ENCODE results near the gene RNF123.

Gene RNF123

GRCh38 chr3:49719214-49719884, 30.0 kb downstream of the RNF123 start, which contains the start of gene AMIGO3:
Gene AMIGO3 (minus strand): TSS chr3:49719684. CDS start chr3:49719465, 219 bp downstream.
- DNase-seq (ENCODE audit: low spot score in 2 of 2) (peak; percentile 90 to 92), ATAC-seq (ENCODE audit: low read depth) (peak; percentile 64)
- H3K4me1 Mint-ChIP-seq: peaks cover 27% of the 10 kb centered on the region
- H3K4me3 Mint-ChIP-seq: peak within 1 kb of the TSS; percentile 90
- H3K9me3 Mint-ChIP-seq: no peaks in the 10 kb centered on the region
- H3K36me3 Mint-ChIP-seq: peaks cover 2% of the 10 kb centered on the region
- no peaks in the 10 kb centered on the region for H3K27me3 Mint-ChIP-seq
- peak within 1 kb of the TSS; percentile 90 for H3K27ac Mint-ChIP-seq

- no peak for DNase-seq (ENCODE audit: low spot score in 2 of 2)
Measured at GRCh38 chr3:49720855-49721595, 31.7 kb downstream of the RNF123 start.

GRCh38 chr3:49721596-49721895, 32.2 kb downstream of the RNF123 start:
- DNase-seq (ENCODE audit: low spot score in 2 of 2) (no peak), ATAC-seq (ENCODE audit: low read depth) (no peak)
- peaks cover 36% of the 10 kb centered on the region for H3K4me1 Mint-ChIP-seq
- no peaks in the 10 kb centered on the region for H3K27me3 Mint-ChIP-seq
- peaks cover 2% of the 10 kb centered on the region for H3K36me3 Mint-ChIP-seq
- peak overlapping the region; percentile 90 for H3K27ac Mint-ChIP-seq
- H3K4me3 Mint-ChIP-seq: no peak overlapping the region
- H3K9me3 Mint-ChIP-seq: no peaks in the 10 kb centered on the region

More at GRCh38 chr3:49720855-49721595, 31.7 kb downstream of the RNF123 start:
- H3K9me3 Mint-ChIP-seq: no peaks in the 10 kb centered on the region
- peak overlapping the region; percentile 90 for H3K27ac Mint-ChIP-seq
- H3K4me1 Mint-ChIP-seq: peaks cover 35% of the 10 kb centered on the region
- ATAC-seq (ENCODE audit: low read depth): no peak
- no peak overlapping the region for H3K4me3 Mint-ChIP-seq
- H3K36me3 Mint-ChIP-seq: peaks cover 2% of the 10 kb centered on the region
- H3K27me3 Mint-ChIP-seq: no peaks in the 10 kb centered on the region

- DNase-seq (ENCODE audit: low spot score in 2 of 2): no peak
- ATAC-seq (ENCODE audit: low read depth): no peak
- H3K4me3 Mint-ChIP-seq: peak overlapping the region; percentile 90
- peaks cover 2% of the 10 kb centered on the region for H3K36me3 Mint-ChIP-seq
- H3K9me3 Mint-ChIP-seq: no peaks in the 10 kb centered on the region
- H3K27me3 Mint-ChIP-seq: no peaks in the 10 kb centered on the region
- peaks cover 42% of the 10 kb centered on the region for H3K4me1 Mint-ChIP-seq
- H3K27ac Mint-ChIP-seq: peak overlapping the region; percentile 100
Measured at GRCh38 chr3:49721896-49722781, 32.8 kb downstream of the RNF123 start.

GRCh38 chr3:49722896-49723295, 33.5 kb downstream of the RNF123 start:
- DNase-seq (ENCODE audit: low spot score in 2 of 2) (no peak), ATAC-seq (ENCODE audit: low read depth) (no peak)
- Mint-ChIP-seq H3K27ac (peak overlapping the region; percentile 100), H3K36me3 (peaks cover 4% of the 10 kb centered on the region), H3K27me3 (no peaks in the 10 kb centered on the region), H3K4me3 (peak overlapping the region; percentile 90), H3K4me1 (peaks cover 47% of the 10 kb centered on the region), H3K9me3 (no peaks in the 10 kb centered on the region)

GRCh38 chr3:49723296-49723627, 33.9 kb downstream of the RNF123 start:
- ATAC-seq (ENCODE audit: low read depth) (peak; percentile 5), DNase-seq (ENCODE audit: low spot score in 2 of 2) (peak in 1 of 2 donors; percentile 47)
- Mint-ChIP-seq H3K4me1 (peaks cover 47% of the 10 kb centered on the region), H3K27ac (peak overlapping the region; percentile 100), H3K27me3 (no peaks in the 10 kb centered on the region), H3K4me3 (peak overlapping the region; percentile 90), H3K9me3 (no peaks in the 10 kb centered on the region), H3K36me3 (peaks cover 4% of the 10 kb centered on the region)

GRCh38 chr3:49723628-49724551, 34.5 kb downstream of the RNF123 start, which contains the start of gene GMPPB:
Gene GMPPB (minus strand): TSS chr3:49723951. CDS start chr3:49723726, 225 bp downstream.
- DNase-seq (ENCODE audit: low spot score in 2 of 2) (peak; percentile 86 to 91), ATAC-seq (ENCODE audit: low read depth) (peak; percentile 69)
- Mint-ChIP-seq H3K27me3 (no peaks in the 10 kb centered on the region), H3K36me3 (peaks cover 4% of the 10 kb centered on the region), H3K9me3 (no peaks in the 10 kb centered on the region), H3K27ac (peak within 1 kb of the TSS; percentile 100), H3K4me1 (peaks cover 43% of the 10 kb centered on the region), H3K4me3 (peak within 1 kb of the TSS; percentile 90)

- peak overlapping the region; percentile 100 for H3K27ac Mint-ChIP-seq
- no peaks in the 10 kb centered on the region for H3K27me3 Mint-ChIP-seq
- peak; percentile 61 to 75 for DNase-seq (ENCODE audit: low spot score in 2 of 2)
- ATAC-seq (ENCODE audit: low read depth): peak; percentile 57
- peaks cover 6% of the 10 kb centered on the region for H3K36me3 Mint-ChIP-seq
- peak overlapping the region; percentile 90 for H3K4me3 Mint-ChIP-seq
- no peaks in the 10 kb centered on the region for H3K9me3 Mint-ChIP-seq
- peaks cover 40% of the 10 kb centered on the region for H3K4me1 Mint-ChIP-seq
Measured at GRCh38 chr3:49724586-49724985, 35.2 kb downstream of the RNF123 start.

- peak overlapping the region; percentile 39 for H3K4me3 Mint-ChIP-seq
- peaks cover 36% of the 10 kb centered on the region for H3K4me1 Mint-ChIP-seq
- H3K36me3 Mint-ChIP-seq: peaks cover 8% of the 10 kb centered on the region
- no peak for DNase-seq (ENCODE audit: low spot score in 2 of 2)
- H3K27ac Mint-ChIP-seq: peak overlapping the region; percentile 100
- no peaks in the 10 kb centered on the region for H3K9me3 Mint-ChIP-seq
- H3K27me3 Mint-ChIP-seq: no peaks in the 10 kb centered on the region
- no peak for ATAC-seq (ENCODE audit: low read depth)
Measured at GRCh38 chr3:49725906-49726681, 36.7 kb downstream of the RNF123 start.

GRCh38 chr3:49727154-49727923, 38.0 kb downstream of the RNF123 start:
- peak overlapping the region; percentile 100 for H3K27ac Mint-ChIP-seq
- ATAC-seq (ENCODE audit: low read depth) (peak; percentile 4), DNase-seq (ENCODE audit: low spot score in 2 of 2) (no peak)
- peaks cover 33% of the 10 kb centered on the region for H3K4me1 Mint-ChIP-seq
- H3K36me3 Mint-ChIP-seq: peaks cover 8% of the 10 kb centered on the region
- H3K9me3 Mint-ChIP-seq: no peaks in the 10 kb centered on the region
- no peaks in the 10 kb centered on the region for H3K27me3 Mint-ChIP-seq
- H3K4me3 Mint-ChIP-seq: peak overlapping the region; percentile 21

GRCh38 chr3:49727924-49728361, 38.6 kb downstream of the RNF123 start:
- Mint-ChIP-seq H3K36me3 (peaks cover 12% of the 10 kb centered on the region), H3K4me3 (no peak overlapping the region), H3K27me3 (no peaks in the 10 kb centered on the region), H3K9me3 (no peaks in the 10 kb centered on the region), H3K4me1 (peaks cover 27% of the 10 kb centered on the region), H3K27ac (peak overlapping the region; percentile 100)
- ATAC-seq (ENCODE audit: low read depth) (no peak), DNase-seq (ENCODE audit: low spot score in 2 of 2) (no peak)

All from memory B cell (primary cell).